HUES48 (cell line): ENCODE results near the gene CELF4.

Experiments used
- H3K27ac ChIP-seq: one replicate; pipeline ENCODE4 v1.7.0; 2013; ENCODE audit warnings: low read depth, low read length, inconsistent platforms
- H3K27me3 ChIP-seq: 2 replicates; pipeline ENCODE4 v1.6.1; 2013; ENCODE audit warnings: mild to moderate bottlenecking, low read length; ENCODE audit not compliant: control insufficient read depth, insufficient read depth
- H3K36me3 ChIP-seq: 2 replicates; pipeline ENCODE4 v1.6.1; 2013; ENCODE audit warnings: low read length; ENCODE audit not compliant: control insufficient read depth, insufficient read depth
- H3K4me1 ChIP-seq: 2 replicates; pipeline ENCODE4 v1.6.1; 2013; ENCODE audit warnings: mild to moderate bottlenecking, low read length; ENCODE audit not compliant: control insufficient read depth, insufficient read depth
- H3K4me3 ChIP-seq: 2 replicates; pipeline ENCODE4 v1.5.1; 2013; ENCODE audit warnings: mild to moderate bottlenecking, low read depth, low read length
- H3K9ac ChIP-seq: 2 replicates; pipeline ENCODE4 v1.6.1; 2013; ENCODE audit warnings: mild to moderate bottlenecking, low read depth, low read length, moderate library complexity
- H3K9me3 ChIP-seq: 2 replicates; pipeline ENCODE4 v1.6.1; 2013; ENCODE audit warnings: low read length; ENCODE audit not compliant: control insufficient read depth, insufficient read depth

Gene CELF4

DNA sequence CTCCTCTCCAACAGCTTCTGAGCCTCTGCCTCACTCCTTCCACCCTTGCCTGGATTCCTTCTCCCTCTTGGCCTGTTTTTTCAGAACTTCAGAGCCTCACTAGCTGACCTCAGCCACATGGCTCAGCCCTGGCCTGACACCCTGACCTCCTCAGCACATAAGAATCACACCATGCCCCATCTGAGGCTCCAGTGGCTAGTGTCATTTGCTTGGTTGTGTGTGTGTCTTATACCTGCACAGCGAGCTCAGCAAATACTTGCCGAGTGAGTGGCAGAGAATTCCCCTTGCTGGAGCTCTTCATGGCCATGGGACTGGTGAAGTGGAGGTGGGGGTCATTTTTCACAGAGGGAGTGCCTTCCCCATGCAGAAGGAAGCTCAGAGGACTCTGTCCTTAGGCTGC lies 70.2 kb downstream of the CELF4 start:
- H3K4me1 ChIP-seq, result peaks cover 10% of the 10 kb centered on the region

DNA sequence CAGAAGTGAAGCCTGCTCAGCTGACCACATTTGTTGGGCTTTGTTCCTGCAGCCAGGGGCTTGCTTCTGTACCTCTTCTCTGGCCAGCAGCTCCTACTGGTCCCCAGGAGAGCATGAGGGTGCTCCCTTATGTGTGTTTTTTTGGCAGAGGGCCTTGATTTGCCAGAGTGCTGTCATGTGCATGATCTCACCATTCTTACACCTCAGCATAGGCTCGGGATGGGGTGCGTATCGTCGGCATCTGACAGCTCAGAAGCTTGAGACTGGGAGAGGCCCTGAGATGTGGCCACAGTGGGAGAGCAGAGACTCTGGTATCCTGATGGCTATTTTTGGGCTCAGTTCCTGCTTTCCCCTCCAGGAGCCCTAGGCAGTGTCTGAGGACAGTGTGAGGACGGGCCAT lies 71.2 kb downstream of the CELF4 start:
- Histone ChIP-seq H3K4me3 (no peak overlapping the region), H3K36me3 (no peaks in the 10 kb centered on the region), H3K27me3 (peaks cover 3% of the 10 kb centered on the region; the same call in 1 of the 2 replicates), H3K9ac (no peak overlapping the region), H3K9me3 (no peaks in the 10 kb centered on the region), H3K4me1 (peaks cover 19% of the 10 kb centered on the region), H3K27ac (no peak overlapping the region)

More for the DNA sequence above, 70.2 kb downstream of the CELF4 start:
- Histone ChIP-seq H3K9ac (no peak overlapping the region), H3K9me3 (no peaks in the 10 kb centered on the region), H3K36me3 (no peaks in the 10 kb centered on the region), H3K4me3 (no peak overlapping the region), H3K27ac (no peak overlapping the region), H3K27me3 (peaks cover 3% of the 10 kb centered on the region; the same call in 1 of the 2 replicates)

DNA sequence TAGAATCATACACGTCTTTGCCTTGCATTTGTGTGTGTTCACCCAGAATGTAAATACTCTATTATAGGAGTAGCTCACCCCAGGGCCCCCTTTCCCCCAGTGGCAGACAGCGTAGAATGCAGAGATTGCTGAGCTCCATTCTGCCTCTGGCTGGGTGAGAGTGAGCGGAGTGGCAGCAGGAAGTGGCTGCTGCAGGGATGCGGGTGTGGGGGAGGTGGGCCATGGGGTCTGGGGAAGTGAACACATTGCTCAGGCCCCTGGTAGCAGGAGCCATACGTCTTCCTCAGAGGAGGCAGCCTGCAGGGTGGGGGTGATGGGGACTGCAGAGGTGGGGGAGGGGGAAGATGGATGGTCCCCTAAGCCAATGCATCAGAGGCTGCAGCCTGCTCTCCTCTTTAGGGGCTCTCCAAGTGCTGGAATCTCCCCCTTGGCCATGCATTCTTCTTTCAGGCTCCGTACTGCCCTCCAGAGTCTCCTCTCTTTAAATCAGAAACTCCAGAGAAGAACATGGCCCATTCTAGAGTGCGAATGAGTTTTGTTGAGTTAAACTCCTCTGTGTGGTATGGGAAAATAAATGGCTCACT lies 72.2 kb downstream of the CELF4 start:
- H3K9me3 ChIP-seq, result no peaks in the 10 kb centered on the region
- no peak overlapping the region for H3K4me3 ChIP-seq
- peaks cover 11% of the 10 kb centered on the region for H3K27me3 ChIP-seq
- peaks cover 21% of the 10 kb centered on the region for H3K4me1 ChIP-seq
- H3K27ac ChIP-seq, result no peak overlapping the region
- H3K9ac ChIP-seq, result no peak overlapping the region
- H3K36me3 ChIP-seq, result no peaks in the 10 kb centered on the region

DNA sequence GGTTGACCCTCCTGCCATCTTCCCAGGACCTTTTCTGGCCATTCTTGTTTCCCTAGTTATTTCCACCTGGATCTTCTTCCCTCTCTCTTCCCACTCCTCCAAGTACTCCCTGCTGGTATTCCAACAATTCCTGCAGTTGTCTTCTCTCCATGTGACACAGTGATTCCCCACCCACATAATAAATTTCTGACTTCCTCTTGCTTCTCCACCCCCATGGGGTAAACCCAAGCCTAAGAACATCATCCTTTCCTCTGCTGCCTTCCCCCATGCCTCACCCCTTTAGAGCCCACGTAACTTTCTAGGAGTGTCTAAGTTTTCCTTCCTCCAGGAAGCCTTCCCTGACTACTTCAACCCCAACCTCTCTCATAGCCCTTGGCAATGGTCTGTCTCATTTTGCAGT lies 72.6 kb downstream of the CELF4 start:
- Histone ChIP-seq H3K9me3 (no peaks in the 10 kb centered on the region), H3K27me3 (peaks cover 16% of the 10 kb centered on the region), H3K4me3 (no peak overlapping the region), H3K9ac (no peak overlapping the region), H3K36me3 (no peaks in the 10 kb centered on the region), H3K27ac (no peak overlapping the region), H3K4me1 (peaks cover 21% of the 10 kb centered on the region)

DNA sequence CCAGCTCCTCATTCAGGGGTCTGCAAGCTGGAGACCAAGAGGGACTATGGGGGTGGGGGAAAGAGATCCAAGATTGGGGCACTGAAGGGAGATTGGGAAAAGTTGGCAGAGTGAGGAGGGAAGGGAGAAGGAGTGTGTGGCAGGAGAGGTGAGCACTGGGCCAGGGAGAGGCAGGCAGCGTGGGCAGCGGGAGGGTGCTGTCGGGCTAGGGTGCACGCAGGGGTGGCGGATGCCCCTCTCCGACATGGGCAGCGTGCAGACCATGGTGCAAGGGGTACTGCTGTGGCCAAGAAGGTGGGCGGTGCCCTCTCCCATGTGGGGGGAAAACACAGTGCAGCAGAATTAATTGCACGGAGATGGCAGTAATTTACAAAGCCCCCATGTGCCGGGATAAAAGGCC lies 74.1 kb downstream of the CELF4 start:
- Histone ChIP-seq H3K27ac (no peak overlapping the region), H3K27me3 (peaks cover 30% of the 10 kb centered on the region), H3K4me1 (peaks cover 21% of the 10 kb centered on the region), H3K9ac (no peak overlapping the region), H3K9me3 (no peaks in the 10 kb centered on the region), H3K36me3 (no peaks in the 10 kb centered on the region), H3K4me3 (no peak overlapping the region)

DNA sequence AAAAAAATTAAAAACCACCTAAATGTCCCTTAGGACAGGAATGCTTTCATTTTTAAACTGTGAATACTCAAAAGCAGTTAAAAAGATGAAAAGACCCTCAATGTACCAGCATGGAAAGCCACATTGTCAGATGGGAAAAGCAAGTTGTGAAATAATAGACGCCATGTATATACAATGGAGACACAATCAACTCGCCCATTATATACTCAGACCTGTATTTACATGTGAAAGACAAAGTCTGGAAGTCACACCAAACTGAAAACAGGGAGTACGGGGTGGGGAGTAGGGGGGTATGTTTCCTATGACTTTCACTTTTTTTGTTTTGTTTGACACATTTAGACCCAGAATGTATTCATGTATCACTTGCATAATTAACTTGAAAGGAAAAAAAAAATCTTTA lies 75.6 kb downstream of the CELF4 start:
- H3K9ac ChIP-seq, result no peak overlapping the region
- peaks cover 38% of the 10 kb centered on the region for H3K27me3 ChIP-seq
- H3K27ac ChIP-seq, result no peak overlapping the region

DNA sequence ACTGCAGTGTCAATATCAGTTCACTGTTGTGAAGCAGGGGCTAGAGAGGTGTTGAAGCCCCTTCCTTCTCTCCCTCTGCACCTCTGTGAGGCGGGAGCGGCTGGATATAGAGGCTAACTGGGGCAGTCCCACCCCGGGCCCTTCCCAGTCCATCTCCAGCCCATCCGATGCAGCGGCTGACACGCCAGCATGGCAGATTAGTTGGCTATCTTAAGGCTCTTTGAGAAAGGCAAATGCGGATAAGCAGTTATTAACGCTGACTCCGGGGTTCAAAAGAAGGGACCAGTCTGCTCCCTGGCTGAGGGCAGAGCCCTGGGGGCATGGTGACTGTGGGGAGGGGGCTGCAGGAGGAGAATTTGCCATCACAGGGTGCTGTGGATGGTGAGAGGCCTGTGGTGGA lies 76.6 kb downstream of the CELF4 start:
- H3K9me3 ChIP-seq, result no peaks in the 10 kb centered on the region
- peaks cover 40% of the 10 kb centered on the region for H3K27me3 ChIP-seq
- H3K9ac ChIP-seq, result no peak overlapping the region
- no peaks in the 10 kb centered on the region for H3K36me3 ChIP-seq
- H3K4me3 ChIP-seq, result no peak overlapping the region
- no peak overlapping the region for H3K27ac ChIP-seq
- peaks cover 38% of the 10 kb centered on the region for H3K4me1 ChIP-seq

More for the DNA sequence above, 75.6 kb downstream of the CELF4 start:
- H3K36me3 ChIP-seq, result no peaks in the 10 kb centered on the region
- peaks cover 30% of the 10 kb centered on the region for H3K4me1 ChIP-seq
- H3K9me3 ChIP-seq, result no peaks in the 10 kb centered on the region
- H3K4me3 ChIP-seq, result no peak overlapping the region

DNA sequence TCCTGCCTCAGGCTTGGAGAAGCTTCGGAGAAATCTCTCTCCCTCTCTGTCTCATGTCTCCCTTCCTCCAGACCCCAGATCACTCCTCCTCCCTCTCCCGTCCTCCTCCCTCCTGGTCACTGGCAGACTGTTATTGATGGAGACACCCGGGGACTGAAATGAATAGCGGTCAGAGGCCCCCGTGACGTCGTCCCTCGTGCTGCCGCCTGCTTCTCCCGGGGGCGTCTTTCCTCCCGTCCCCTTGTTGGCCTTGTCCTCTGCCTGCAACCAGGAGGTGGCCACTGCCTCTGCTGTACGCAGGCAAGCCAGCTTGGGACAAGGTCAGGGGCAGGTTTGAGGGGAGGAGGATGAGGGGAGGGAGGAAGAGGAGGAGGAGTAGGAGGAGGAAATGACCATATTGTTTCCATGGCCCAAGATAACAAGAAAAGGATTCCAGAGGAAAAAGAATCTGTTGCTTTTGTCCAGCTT lies 78.2 kb downstream of the CELF4 start:
- no peaks in the 10 kb centered on the region for H3K36me3 ChIP-seq
- no peak overlapping the region for H3K4me3 ChIP-seq
- H3K9me3 ChIP-seq, result no peaks in the 10 kb centered on the region
- no peak overlapping the region for H3K27ac ChIP-seq
- H3K9ac ChIP-seq, result no peak overlapping the region
- H3K4me1 ChIP-seq, result peaks cover 46% of the 10 kb centered on the region
- peaks cover 40% of the 10 kb centered on the region for H3K27me3 ChIP-seq

DNA sequence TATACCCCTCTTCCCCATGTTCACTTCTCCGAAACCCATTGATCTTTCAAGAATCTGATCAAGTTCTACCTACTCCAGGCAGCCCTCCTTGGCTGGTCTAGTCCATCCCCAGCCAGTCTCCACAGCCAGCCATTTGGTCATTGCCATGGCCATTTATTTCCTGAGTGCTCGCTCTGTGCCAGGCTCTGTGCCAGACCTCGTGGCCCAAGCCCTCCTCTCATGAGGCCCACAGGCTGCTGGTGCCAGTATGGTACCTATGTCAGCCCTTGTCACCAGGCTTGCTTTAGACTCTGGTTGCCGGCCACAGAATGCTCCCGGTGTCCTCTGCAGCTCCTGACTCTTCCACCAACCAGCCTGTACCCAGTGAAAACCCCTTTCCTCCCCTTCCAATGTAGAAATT lies 78.8 kb downstream of the CELF4 start:
- H3K36me3 ChIP-seq, result no peaks in the 10 kb centered on the region
- no peaks in the 10 kb centered on the region for H3K9me3 ChIP-seq
- H3K27me3 ChIP-seq, result peaks cover 40% of the 10 kb centered on the region
- peaks cover 46% of the 10 kb centered on the region for H3K4me1 ChIP-seq
- no peak overlapping the region for H3K4me3 ChIP-seq
- H3K27ac ChIP-seq, result no peak overlapping the region
- H3K9ac ChIP-seq, result no peak overlapping the region

DNA sequence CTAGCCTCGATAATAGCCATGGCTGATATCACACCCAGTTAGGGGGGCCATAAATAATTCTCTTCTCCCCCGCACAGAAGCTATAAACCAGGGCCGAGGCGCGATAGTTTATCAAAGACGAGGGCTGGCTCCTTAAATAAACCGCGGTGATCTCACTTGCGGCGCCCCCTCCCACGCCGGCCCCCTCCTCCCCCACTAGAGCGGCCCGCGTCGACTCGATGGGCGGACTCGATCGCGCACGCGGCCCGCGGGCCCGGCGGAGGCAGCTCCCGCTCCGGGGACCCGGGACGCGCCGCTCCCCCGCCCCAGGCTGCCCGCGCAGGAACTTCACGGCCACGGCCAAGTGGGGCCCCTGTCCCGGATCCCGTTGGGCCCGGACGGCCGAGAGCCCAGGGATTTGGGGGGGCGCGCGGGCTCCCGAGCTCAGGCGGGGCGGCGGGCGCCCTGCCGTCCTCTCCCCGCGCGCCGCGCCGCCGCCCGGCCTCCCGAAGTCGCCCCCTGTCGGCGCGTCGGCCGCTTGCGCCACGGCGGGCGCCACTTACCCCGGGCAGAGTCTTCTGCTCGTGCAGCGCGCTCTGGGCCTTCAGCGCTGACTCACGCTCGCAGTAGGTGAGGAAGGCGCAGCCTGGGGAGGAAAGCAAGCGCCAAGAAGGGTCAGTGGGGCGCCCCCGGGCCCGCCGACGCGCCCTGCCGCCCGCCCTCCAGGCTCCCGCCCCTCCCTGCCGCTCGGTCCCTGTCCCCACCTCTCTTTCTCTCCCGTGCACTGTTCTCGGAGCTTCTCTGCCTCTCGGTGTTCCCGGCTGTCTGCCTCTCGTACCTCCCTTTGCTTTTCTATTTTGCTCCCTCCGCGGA lies 80.4 kb downstream of the CELF4 start:
- peak overlapping the region; percentile 74 for H3K27ac ChIP-seq
- peaks cover 40% of the 10 kb centered on the region for H3K27me3 ChIP-seq
- no peaks in the 10 kb centered on the region for H3K36me3 ChIP-seq
- H3K4me3 ChIP-seq, result peak overlapping the region; percentile 57
- peaks cover 40% of the 10 kb centered on the region for H3K4me1 ChIP-seq
- no peaks in the 10 kb centered on the region for H3K9me3 ChIP-seq
- peak overlapping the region; percentile 67 for H3K9ac ChIP-seq
